WTC11 (cell line): ENCODE measurements around the gene ADI1. TPM values are rescaled to one million over a fixed set of nuclear protein-coding genes. Genes with fewer than 3 reads are reported as not detected.

Source experiments
- ATAC-seq: fragments of 200-7000 bp; cut with Tn5 transposase; 2 replicates; pipeline ENCODE4 v1.10.0; 2021; ENCODE audit warnings: mild to moderate bottlenecking, moderate library complexity
- CTCF ChIA-PET: fragments of 300-600 bp; sonication (Branson Sonifier 250); formaldehyde crosslinking; loops from one replicate; lab custom pipeline; 2021; ENCODE audit warnings: antibody characterized with exemption; lab: Charles Lee
- POLR2A ChIA-PET: fragments of 350-600 bp; sonication (Branson Sonifier 250); formaldehyde crosslinking; loops from one replicate; lab custom pipeline; 2021; ENCODE audit warnings: antibody characterized with exemption; lab: Charles Lee
- DNase-seq: peaks from one replicate; pipeline ENCODE4 v3.0.0; 2021; ENCODE audit warnings: low spot score
- H3K27ac Mint-ChIP-seq: 2 replicates; pipeline ENCODE4 v1.8.0; 2021; ENCODE audit warnings: mixed read lengths
- H3K27me3 Mint-ChIP-seq: 2 replicates; pipeline ENCODE4 v1.8.0; 2021; ENCODE audit warnings: low read depth, mild to moderate bottlenecking, moderate library complexity, mixed read lengths
- H3K36me3 Mint-ChIP-seq: 2 replicates; pipeline ENCODE4 v1.8.0; 2021; ENCODE audit warnings: mixed read lengths
- H3K4me1 Mint-ChIP-seq: 2 replicates; pipeline ENCODE4 v1.8.0; 2022; ENCODE audit warnings: mixed read lengths
- H3K4me3 Mint-ChIP-seq: 2 replicates; pipeline ENCODE4 v1.8.0; 2021; ENCODE audit warnings: mild to moderate bottlenecking, moderate library complexity, mixed read lengths
- H3K9me3 Mint-ChIP-seq: 2 replicates; pipeline ENCODE4 v1.8.0; 2021; ENCODE audit warnings: mixed read lengths
- GTF2I ChIP-seq: fragments of 250-450 bp; sonication (Bioruptor Pico); conservative IDR thresholded peaks from 2 replicates; pipeline ENCODE4 v1.4.0; 2021; ENCODE audit warnings: mild to moderate bottlenecking
- IRF2 ChIP-seq: sonication (generic); formaldehyde crosslinking; IDR thresholded peaks from 2 replicates; pipeline ENCODE4 v1.8.0; 2022; ENCODE audit warnings: low read depth, missing genetic modification reagents, borderline replicate concordance
- NR2C2 ChIP-seq: sonication (generic); formaldehyde crosslinking; IDR thresholded peaks from 2 replicates; pipeline ENCODE4 v1.8.0; 2022; ENCODE audit warnings: mild to moderate bottlenecking, missing genetic modification reagents
- TCF7 ChIP-seq: sonication (generic); formaldehyde crosslinking; IDR thresholded peaks from 2 replicates; pipeline ENCODE4 v1.8.0; 2022; ENCODE audit warnings: mild to moderate bottlenecking, low read depth, missing genetic modification reagents, moderate library complexity
- TEAD1 ChIP-seq: sonication (generic); formaldehyde crosslinking; IDR thresholded peaks from 2 replicates; pipeline ENCODE4 v1.8.0; 2022; ENCODE audit warnings: mild to moderate bottlenecking, missing genetic modification reagents
- ZNF121 ChIP-seq: sonication (generic); formaldehyde crosslinking; IDR thresholded peaks from 2 replicates; pipeline ENCODE4 v1.8.0; 2023; ENCODE audit warnings: missing genetic modification reagents
- ZNF263 ChIP-seq: sonication (generic); formaldehyde crosslinking; IDR thresholded peaks from 2 replicates; pipeline ENCODE4 v1.8.1; 2022; ENCODE audit warnings: low read depth, mild to moderate bottlenecking, moderate library complexity, missing genetic modification reagents
- ZNF317 ChIP-seq: sonication (generic); formaldehyde crosslinking; IDR thresholded peaks from 2 replicates; pipeline ENCODE4 v1.8.1; 2023; ENCODE audit warnings: low read depth, mild to moderate bottlenecking, moderate library complexity, missing genetic modification reagents, borderline replicate concordance
- ZNF671 ChIP-seq: fragments of 250-450 bp; sonication (Bioruptor Pico); IDR thresholded peaks from 2 replicates; pipeline ENCODE4 v1.8.0; 2021; ENCODE audit warnings: mild to moderate bottlenecking
- total RNA-seq: library from RNA; stranded (reverse); gene quantifications from 3 replicates; pipeline ENCODE4 v1.2.3, GENCODE V29; 2021
- TF ChIP-seq, protein P1 (sequence below): sonication (generic); formaldehyde crosslinking; IDR thresholded peaks from 2 replicates; pipeline ENCODE4 v1.8.0; 2023; ENCODE audit warnings: missing genetic modification reagents
- TF ChIP-seq, protein P2 (sequence below): sonication (generic); formaldehyde crosslinking; IDR thresholded peaks from 2 replicates; pipeline ENCODE4 v1.8.1; 2022; ENCODE audit warnings: low read depth, missing genetic modification reagents, borderline replicate concordance
- TF ChIP-seq, protein P3 (sequence below): sonication (generic); formaldehyde crosslinking; IDR thresholded peaks from 2 replicates; pipeline ENCODE4 v1.8.0; 2023; ENCODE audit warnings: missing genetic modification reagents, mild to moderate bottlenecking, borderline replicate concordance
- TF ChIP-seq, protein P4 (sequence below): sonication (generic); formaldehyde crosslinking; IDR thresholded peaks from 2 replicates; pipeline ENCODE4 v1.8.1; 2022; ENCODE audit warnings: mild to moderate bottlenecking, moderate library complexity, missing genetic modification reagents
- TF ChIP-seq, protein P5 (sequence below): sonication (generic); formaldehyde crosslinking; IDR thresholded peaks from 2 replicates; pipeline ENCODE4 v1.8.1; 2023; ENCODE audit warnings: mild to moderate bottlenecking, missing genetic modification reagents, borderline replicate concordance
- TF ChIP-seq, protein P6 (sequence below): fragments of 250-450 bp; sonication (Bioruptor Pico); IDR thresholded peaks from 2 replicates; pipeline ENCODE4 v1.9.0; 2021; ENCODE audit warnings: moderate library complexity, mild to moderate bottlenecking, inconsistent platforms, borderline replicate concordance

The ADI1 gene
- total RNA-seq, 1 experiment from 2014 or later = 21.4 TPM

DNA sequence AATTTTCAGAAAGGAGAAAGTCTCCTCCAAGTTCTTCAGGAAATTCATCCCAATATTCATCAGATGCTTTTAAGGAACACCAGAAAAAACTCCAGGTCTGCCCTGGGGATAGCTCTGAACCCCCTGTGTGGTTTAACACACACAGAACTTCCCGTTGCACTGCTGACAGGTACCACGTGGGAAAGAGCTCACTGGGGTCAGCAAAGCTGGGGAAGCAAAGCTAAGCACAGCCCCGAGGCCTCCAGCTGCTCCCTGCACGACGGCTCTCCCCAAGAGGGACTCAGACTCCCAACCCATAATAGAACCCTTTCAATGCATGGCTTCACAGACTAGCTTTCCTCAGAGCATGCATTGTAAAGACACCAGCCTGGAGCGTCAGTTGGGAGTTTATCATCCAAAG, 28.0 kb downstream of the ADI1 start:
- Mint-ChIP-seq H3K27me3 (peaks cover 3% of the 10 kb centered on the region; the same call in 1 of the 2 replicates), H3K4me1 (peaks cover 15% of the 10 kb centered on the region; the same call in 1 of the 2 replicates), H3K27ac (no peak overlapping the region), H3K9me3 (peaks cover 5% of the 10 kb centered on the region; the same call in 1 of the 2 replicates), H3K36me3 (peaks cover 11% of the 10 kb centered on the region)
- TF ChIP-seq, protein P1, sequence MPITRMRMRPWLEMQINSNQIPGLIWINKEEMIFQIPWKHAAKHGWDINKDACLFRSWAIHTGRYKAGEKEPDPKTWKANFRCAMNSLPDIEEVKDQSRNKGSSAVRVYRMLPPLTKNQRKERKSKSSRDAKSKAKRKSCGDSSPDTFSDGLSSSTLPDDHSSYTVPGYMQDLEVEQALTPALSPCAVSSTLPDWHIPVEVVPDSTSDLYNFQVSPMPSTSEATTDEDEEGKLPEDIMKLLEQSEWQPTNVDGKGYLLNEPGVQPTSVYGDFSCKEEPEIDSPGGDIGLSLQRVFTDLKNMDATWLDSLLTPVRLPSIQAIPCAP = no peak
- TF ChIP-seq TEAD1 (CRISPR knock-in tag) = no peak
- no peak for TF ChIP-seq ZNF121 (CRISPR knock-in tag)
- no peak for TF ChIP-seq ZNF317 (CRISPR knock-in tag)
- TF ChIP-seq GTF2I (CRISPR knock-in tag) = no peak
- TF ChIP-seq, protein P2, sequence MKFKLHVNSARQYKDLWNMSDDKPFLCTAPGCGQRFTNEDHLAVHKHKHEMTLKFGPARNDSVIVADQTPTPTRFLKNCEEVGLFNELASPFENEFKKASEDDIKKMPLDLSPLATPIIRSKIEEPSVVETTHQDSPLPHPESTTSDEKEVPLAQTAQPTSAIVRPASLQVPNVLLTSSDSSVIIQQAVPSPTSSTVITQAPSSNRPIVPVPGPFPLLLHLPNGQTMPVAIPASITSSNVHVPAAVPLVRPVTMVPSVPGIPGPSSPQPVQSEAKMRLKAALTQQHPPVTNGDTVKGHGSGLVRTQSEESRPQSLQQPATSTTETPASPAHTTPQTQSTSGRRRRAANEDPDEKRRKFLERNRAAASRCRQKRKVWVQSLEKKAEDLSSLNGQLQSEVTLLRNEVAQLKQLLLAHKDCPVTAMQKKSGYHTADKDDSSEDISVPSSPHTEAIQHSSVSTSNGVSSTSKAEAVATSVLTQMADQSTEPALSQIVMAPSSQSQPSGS (CRISPR knock-in tag) = no peak
- TF ChIP-seq, protein P3, sequence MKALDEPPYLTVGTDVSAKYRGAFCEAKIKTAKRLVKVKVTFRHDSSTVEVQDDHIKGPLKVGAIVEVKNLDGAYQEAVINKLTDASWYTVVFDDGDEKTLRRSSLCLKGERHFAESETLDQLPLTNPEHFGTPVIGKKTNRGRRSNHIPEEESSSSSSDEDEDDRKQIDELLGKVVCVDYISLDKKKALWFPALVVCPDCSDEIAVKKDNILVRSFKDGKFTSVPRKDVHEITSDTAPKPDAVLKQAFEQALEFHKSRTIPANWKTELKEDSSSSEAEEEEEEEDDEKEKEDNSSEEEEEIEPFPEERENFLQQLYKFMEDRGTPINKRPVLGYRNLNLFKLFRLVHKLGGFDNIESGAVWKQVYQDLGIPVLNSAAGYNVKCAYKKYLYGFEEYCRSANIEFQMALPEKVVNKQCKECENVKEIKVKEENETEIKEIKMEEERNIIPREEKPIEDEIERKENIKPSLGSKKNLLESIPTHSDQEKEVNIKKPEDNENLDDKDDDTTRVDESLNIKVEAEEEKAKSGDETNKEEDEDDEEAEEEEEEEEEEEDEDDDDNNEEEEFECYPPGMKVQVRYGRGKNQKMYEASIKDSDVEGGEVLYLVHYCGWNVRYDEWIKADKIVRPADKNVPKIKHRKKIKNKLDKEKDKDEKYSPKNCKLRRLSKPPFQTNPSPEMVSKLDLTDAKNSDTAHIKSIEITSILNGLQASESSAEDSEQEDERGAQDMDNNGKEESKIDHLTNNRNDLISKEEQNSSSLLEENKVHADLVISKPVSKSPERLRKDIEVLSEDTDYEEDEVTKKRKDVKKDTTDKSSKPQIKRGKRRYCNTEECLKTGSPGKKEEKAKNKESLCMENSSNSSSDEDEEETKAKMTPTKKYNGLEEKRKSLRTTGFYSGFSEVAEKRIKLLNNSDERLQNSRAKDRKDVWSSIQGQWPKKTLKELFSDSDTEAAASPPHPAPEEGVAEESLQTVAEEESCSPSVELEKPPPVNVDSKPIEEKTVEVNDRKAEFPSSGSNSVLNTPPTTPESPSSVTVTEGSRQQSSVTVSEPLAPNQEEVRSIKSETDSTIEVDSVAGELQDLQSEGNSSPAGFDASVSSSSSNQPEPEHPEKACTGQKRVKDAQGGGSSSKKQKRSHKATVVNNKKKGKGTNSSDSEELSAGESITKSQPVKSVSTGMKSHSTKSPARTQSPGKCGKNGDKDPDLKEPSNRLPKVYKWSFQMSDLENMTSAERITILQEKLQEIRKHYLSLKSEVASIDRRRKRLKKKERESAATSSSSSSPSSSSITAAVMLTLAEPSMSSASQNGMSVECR (CRISPR knock-in tag) = no peak
- TF ChIP-seq, protein P4, sequence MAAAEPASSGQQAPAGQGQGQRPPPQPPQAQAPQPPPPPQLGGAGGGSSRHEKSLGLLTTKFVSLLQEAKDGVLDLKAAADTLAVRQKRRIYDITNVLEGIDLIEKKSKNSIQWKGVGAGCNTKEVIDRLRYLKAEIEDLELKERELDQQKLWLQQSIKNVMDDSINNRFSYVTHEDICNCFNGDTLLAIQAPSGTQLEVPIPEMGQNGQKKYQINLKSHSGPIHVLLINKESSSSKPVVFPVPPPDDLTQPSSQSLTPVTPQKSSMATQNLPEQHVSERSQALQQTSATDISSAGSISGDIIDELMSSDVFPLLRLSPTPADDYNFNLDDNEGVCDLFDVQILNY (CRISPR knock-in tag) = no peak
- TF ChIP-seq NR2C2 (CRISPR knock-in tag) = no peak
- TF ChIP-seq, protein P5, sequence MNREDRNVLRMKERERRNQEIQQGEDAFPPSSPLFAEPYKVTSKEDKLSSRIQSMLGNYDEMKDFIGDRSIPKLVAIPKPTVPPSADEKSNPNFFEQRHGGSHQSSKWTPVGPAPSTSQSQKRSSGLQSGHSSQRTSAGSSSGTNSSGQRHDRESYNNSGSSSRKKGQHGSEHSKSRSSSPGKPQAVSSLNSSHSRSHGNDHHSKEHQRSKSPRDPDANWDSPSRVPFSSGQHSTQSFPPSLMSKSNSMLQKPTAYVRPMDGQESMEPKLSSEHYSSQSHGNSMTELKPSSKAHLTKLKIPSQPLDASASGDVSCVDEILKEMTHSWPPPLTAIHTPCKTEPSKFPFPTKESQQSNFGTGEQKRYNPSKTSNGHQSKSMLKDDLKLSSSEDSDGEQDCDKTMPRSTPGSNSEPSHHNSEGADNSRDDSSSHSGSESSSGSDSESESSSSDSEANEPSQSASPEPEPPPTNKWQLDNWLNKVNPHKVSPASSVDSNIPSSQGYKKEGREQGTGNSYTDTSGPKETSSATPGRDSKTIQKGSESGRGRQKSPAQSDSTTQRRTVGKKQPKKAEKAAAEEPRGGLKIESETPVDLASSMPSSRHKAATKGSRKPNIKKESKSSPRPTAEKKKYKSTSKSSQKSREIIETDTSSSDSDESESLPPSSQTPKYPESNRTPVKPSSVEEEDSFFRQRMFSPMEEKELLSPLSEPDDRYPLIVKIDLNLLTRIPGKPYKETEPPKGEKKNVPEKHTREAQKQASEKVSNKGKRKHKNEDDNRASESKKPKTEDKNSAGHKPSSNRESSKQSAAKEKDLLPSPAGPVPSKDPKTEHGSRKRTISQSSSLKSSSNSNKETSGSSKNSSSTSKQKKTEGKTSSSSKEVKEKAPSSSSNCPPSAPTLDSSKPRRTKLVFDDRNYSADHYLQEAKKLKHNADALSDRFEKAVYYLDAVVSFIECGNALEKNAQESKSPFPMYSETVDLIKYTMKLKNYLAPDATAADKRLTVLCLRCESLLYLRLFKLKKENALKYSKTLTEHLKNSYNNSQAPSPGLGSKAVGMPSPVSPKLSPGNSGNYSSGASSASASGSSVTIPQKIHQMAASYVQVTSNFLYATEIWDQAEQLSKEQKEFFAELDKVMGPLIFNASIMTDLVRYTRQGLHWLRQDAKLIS = no peak
- no peak for TF ChIP-seq TCF7
- no peak for TF ChIP-seq IRF2 (CRISPR knock-in tag)
- TF ChIP-seq, protein P6, sequence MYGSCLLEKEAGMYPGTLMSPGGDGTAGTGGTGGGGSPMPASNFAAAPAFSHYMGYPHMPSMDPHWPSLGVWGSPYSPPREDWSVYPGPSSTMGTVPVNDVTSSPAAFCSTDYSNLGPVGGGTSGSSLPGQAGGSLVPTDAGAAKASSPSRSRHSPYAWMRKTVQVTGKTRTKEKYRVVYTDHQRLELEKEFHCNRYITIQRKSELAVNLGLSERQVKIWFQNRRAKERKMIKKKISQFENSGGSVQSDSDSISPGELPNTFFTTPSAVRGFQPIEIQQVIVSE = no peak
- TF ChIP-seq ZNF671 (CRISPR knock-in tag) = no peak
- TF ChIP-seq ZNF263 (CRISPR knock-in tag) = no peak
- TF ChIP-seq, all 79 proteins: peak for 0
- ChIA-PET POLR2A (no interaction called here), CTCF (interaction anchor here (0.9 kb wide), 1 partner anchor 92 kb away, joined by 3 read pairs; no protein-coding TSS in a partner anchor)
- DNase-seq (no peak), ATAC-seq (no peak)
- no peak overlapping the region for H3K4me3 Mint-ChIP-seq
